Tongue (tissue), 2 donors: ENCODE results near the gene ACAP2. TPM values are rescaled to one million over a fixed set of nuclear protein-coding genes. Genes with fewer than 3 reads are reported as not detected.

Experiments used
- DNase-seq: peaks from one replicate; pipeline ENCODE4 v3.0.0-alpha.2; 2015
- total RNA-seq: library from RNA; depleted of rRNA; stranded (reverse); fragments of >200 nt; gene quantifications from one replicate; pipeline ENCODE4 v1.2.3, GENCODE V29; 2014

The ACAP2 gene
- total RNA-seq, 1 donor from 2014 or later: 78.6 TPM

GRCh38 chr3:195285372-195285771 is 157.4 kb downstream of the ACAP2 start:
- no peak for DNase-seq

- DNase-seq: no peak
These were observed 158.0 kb downstream of the ACAP2 start for GRCh38 chr3:195284842-195285241.

- peak; percentile 47 for DNase-seq
These were observed 159.9 kb downstream of the ACAP2 start for GRCh38 chr3:195282961-195283360.

- no peak for DNase-seq
These were observed 168.4 kb downstream of the ACAP2 start for GRCh38 chr3:195274259-195274966.

GRCh38 chr3:195271410-195272243 is 171.2 kb downstream of the ACAP2 start:
- peak; percentile 95 for DNase-seq

GRCh38 chr3:195270817-195271409 is 171.9 kb downstream of the ACAP2 start, which contains the start of gene XXYLT1:
Gene XXYLT1 (minus strand): TSS chr3:195271159. CDS start chr3:195271058, 101 bp downstream.
- peak; percentile 97 for DNase-seq

- peak; percentile 51 for DNase-seq
These were observed 172.6 kb downstream of the ACAP2 start for GRCh38 chr3:195270079-195270816.

- DNase-seq: no peak
These were observed 173.3 kb downstream of the ACAP2 start for GRCh38 chr3:195269375-195270078.

- DNase-seq: no peak
These were observed 174.1 kb downstream of the ACAP2 start for GRCh38 chr3:195268576-195269309.

- no peak for DNase-seq
These were observed 175.7 kb downstream of the ACAP2 start for GRCh38 chr3:195267096-195267495.

GRCh38 chr3:195266428-195266827 is 176.4 kb downstream of the ACAP2 start:
- no peak for DNase-seq

- DNase-seq: no peak
These were observed 177.3 kb downstream of the ACAP2 start for GRCh38 chr3:195265363-195265976.

GRCh38 chr3:195263925-195264600 is 178.8 kb downstream of the ACAP2 start:
- DNase-seq: no peak

- no peak for DNase-seq
These were observed 179.5 kb downstream of the ACAP2 start for GRCh38 chr3:195263193-195263924.

GRCh38 chr3:195261925-195262324 is 180.9 kb downstream of the ACAP2 start:
- DNase-seq: no peak

GRCh38 chr3:195260280-195260905 is 182.4 kb downstream of the ACAP2 start:
- DNase-seq: no peak

- peak; percentile 96 for DNase-seq
These were observed 183.1 kb downstream of the ACAP2 start for GRCh38 chr3:195259475-195260279.

GRCh38 chr3:195259154-195259474 is 183.7 kb downstream of the ACAP2 start:
- no peak for DNase-seq
